Body of pancreas (tissue), 4 donors: ENCODE results near the gene QPRT. TPM values are rescaled to one million over a fixed set of nuclear protein-coding genes. Genes with fewer than 3 reads are reported as not detected.
A peak's percentile ranks its signal among the peaks of the same experiment; 100 is the strongest.
"Not testable (repeated sequence)": the region's sequence is repeated elsewhere in the genome, so short reads cannot be mapped to it uniquely, and the experiment has no call there.

Experiments
- ATAC-seq: fragments of 150-250 bp; one replicate; pipeline ENCODE4 v1.9.1; 2016
- DNase-seq, 4 donors: peaks; one replicate each; pipeline ENCODE4 v3.0.0-alpha.2; 2019
- H3K27ac ChIP-seq, 4 donors: fragments of 200-600 bp; sonication (generic); 1 replicate in 3 of 4; 2 replicates in 1 of 4; pipeline versions ENCODE4 v1.5.1 to v1.6.1; 2016 to 2019; ENCODE audit warnings: mild to moderate bottlenecking in 1 of 4, mixed read lengths in 1 of 4, moderate library complexity in 1 of 4
- H3K27me3 ChIP-seq, 2 donors: fragments of 200-600 bp; sonication (generic); one replicate each; pipeline ENCODE4 v1.6.0; 2016; ENCODE audit warnings: mild to moderate bottlenecking in 1 of 2
- H3K36me3 ChIP-seq, 2 donors: fragments of 200-600 bp; sonication (generic); replicated peaks in 1 of 2; 2 replicates each; pipeline ENCODE4 v1.5.1; 2016; ENCODE audit warnings: low read depth in 2 of 2; ENCODE audit not compliant: insufficient read depth in 1 of 2
- H3K4me1 ChIP-seq: fragments of 200-600 bp; sonication (generic); one replicate; pipeline ENCODE4 v1.6.0; 2016
- H3K4me3 ChIP-seq, 2 donors: fragments of 200-600 bp; sonication (generic); 1 replicate in 1 of 2; 2 replicates in 1 of 2; pipeline ENCODE4 v1.5.1; 2016 to 2019
- H3K9me3 ChIP-seq, 3 donors: fragments of 200-600 bp; sonication (generic); 1 replicate in 2 of 3; 2 replicates in 1 of 3; pipeline ENCODE4 v1.5.1; 2016
- POLR2A ChIP-seq, 3 donors: fragments of 450-650 bp; IDR thresholded peaks; one replicate each; pipeline ENCODE4 v1.6.1; 2016; ENCODE audit warnings: antibody characterized with exemption in 3 of 3, mild to moderate bottlenecking in 2 of 3
- WGBS, 2 donors: methylation state at CpG; one replicate each; pipeline ENCODE4 v1.1.5; 2017; 5-methylcytosine and 5-hydroxymethylcytosine counted together
- intact Hi-C: fragments of 100-400 bp; cut with DNase I; formaldehyde crosslinking; loops from one replicate; pipeline ENCODE4 v1.15.1; 2023
- total RNA-seq, 2 donors: library from RNA; depleted of rRNA; stranded (reverse); fragments of >200 nt; gene quantifications; one replicate each; pipeline ENCODE4 v1.1.0, GENCODE V29; 2016
- TF ChIP-seq, protein P1 (sequence below), 7 experiments: fragments of 450-650 bp in 4 of 7; fragments of 200-600 bp in 3 of 7; sonication (generic) in 3 of 7; IDR thresholded peaks; one replicate each; pipeline ENCODE4 v1.5.1; 2016 to 2019; ENCODE audit warnings: antibody characterized with exemption in 7 of 7

QPRT gene
- total RNA-seq = 10 to 100 TPM; 28.0 to 30.3 TPM

DNA sequence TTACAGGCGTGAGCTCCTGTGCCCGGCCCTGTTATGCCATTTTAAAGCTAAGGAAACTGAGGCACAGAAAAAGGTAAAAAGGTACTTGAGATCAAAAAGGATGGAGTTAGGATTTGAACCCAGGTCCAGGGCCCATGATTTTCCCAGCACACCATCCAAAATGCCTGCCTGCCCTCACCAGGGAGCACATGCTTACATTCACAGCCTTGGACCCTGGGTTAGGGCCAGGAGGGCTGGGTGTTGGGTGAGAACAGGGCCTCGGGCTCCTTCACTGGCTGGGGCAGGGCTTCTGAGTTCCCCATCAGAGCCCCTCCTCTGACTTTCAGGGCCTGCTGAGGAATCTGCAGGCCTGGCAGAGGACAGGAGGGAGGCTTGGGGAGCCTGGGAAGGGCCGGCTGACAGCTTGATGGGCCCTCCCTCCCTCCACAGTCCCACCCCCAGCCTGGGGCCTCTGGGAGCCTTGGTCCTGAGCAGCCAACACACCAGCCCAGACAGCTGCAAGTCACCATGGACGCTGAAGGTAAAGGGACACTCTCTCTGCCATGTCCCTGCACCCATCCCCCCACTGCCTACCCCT is at the start of gene QPRT:
QPRT (plus strand) TSS at position 490 of the 577 bp plus-strand sequence; CDS start at position 508, 18 bp downstream.
- Histone ChIP-seq H3K4me1 (peaks cover 11% of the 10 kb centered on the region), H3K36me3 (no peaks in the 10 kb centered on the region), H3K27me3 (no peaks in the 10 kb centered on the region), H3K9me3 (no peaks in the 10 kb centered on the region), H3K4me3 (peak within 1 kb of the TSS in 1 of 2 donors; percentile 17), H3K27ac (peak within 1 kb of the TSS; percentile 62 to 90 (median 76))
- intact Hi-C loops = no loop called here
- TF ChIP-seq, protein P1, sequence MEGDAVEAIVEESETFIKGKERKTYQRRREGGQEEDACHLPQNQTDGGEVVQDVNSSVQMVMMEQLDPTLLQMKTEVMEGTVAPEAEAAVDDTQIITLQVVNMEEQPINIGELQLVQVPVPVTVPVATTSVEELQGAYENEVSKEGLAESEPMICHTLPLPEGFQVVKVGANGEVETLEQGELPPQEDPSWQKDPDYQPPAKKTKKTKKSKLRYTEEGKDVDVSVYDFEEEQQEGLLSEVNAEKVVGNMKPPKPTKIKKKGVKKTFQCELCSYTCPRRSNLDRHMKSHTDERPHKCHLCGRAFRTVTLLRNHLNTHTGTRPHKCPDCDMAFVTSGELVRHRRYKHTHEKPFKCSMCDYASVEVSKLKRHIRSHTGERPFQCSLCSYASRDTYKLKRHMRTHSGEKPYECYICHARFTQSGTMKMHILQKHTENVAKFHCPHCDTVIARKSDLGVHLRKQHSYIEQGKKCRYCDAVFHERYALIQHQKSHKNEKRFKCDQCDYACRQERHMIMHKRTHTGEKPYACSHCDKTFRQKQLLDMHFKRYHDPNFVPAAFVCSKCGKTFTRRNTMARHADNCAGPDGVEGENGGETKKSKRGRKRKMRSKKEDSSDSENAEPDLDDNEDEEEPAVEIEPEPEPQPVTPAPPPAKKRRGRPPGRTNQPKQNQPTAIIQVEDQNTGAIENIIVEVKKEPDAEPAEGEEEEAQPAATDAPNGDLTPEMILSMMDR (IDR thresholded peaks at IDR 0.05) = no peak
- TF ChIP-seq POLR2A (IDR thresholded peaks at IDR 0.05) = peak in 2 of 3 donors; percentile 61 to 63
- DNase-seq (peak; percentile 70 to 81 (median 76)), ATAC-seq (peak; percentile 83)
- WGBS, 2 donors = 46 to 74% methylated on average over 3 to 5 of the region's 5 CpGs

DNA sequence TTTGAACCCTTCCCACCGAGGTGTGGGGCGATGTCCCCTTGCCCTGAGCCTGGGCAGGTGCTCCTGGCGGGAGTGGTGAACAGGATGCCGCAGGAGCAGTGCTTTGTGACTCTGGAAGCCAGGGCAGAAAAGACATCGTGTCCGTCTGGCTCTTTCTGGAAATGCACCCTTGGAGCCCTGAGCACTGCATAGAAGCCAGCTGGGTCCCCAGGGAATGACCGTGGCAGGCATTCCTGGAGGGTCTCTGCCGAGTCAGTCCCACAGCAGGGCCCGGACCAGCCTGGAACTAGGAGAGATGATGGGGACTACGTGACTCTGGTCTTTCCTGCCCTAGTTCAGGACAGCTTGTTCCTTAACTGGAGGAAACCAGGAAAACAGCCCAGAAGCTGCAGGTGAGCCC is 49.7 kb upstream of the QPRT start:
- H3K4me1 ChIP-seq, DNase-seq, H3K9me3 ChIP-seq, H3K27ac ChIP-seq, H3K27me3 ChIP-seq, intact Hi-C loops, H3K4me3 ChIP-seq, ATAC-seq, H3K36me3 ChIP-seq: not testable (repeated sequence)
- 68 to 72% methylated on average over 3 to 10 of the region's 10 CpGs for WGBS, 2 donors

DNA sequence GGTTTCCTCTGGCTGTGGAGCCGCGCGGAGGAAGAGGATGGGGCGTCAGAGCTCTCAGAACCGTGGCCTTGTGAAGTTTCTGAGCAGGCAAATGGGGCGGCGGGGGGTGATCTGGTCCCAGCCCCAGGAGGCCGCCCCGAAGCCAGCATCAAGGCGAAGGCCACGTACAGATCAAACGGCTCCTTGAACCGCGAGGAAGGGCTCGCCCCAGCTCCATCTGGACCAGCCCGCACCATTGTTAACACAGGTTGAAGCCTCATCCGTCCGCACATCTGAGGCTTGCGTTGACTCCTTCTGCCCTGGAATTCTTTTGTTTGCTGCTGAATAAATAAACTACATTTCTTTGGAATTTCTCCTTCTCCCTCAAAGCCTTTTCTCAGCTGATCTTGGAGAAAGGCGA is 47.3 kb upstream of the QPRT start:
- H3K36me3 ChIP-seq, ATAC-seq, H3K9me3 ChIP-seq, DNase-seq, H3K4me3 ChIP-seq, H3K4me1 ChIP-seq, intact Hi-C loops, H3K27ac ChIP-seq, H3K27me3 ChIP-seq: not testable (repeated sequence)
- WGBS, 2 donors = 39 to 62% methylated on average over 4 to 17 of the region's 20 CpGs

DNA sequence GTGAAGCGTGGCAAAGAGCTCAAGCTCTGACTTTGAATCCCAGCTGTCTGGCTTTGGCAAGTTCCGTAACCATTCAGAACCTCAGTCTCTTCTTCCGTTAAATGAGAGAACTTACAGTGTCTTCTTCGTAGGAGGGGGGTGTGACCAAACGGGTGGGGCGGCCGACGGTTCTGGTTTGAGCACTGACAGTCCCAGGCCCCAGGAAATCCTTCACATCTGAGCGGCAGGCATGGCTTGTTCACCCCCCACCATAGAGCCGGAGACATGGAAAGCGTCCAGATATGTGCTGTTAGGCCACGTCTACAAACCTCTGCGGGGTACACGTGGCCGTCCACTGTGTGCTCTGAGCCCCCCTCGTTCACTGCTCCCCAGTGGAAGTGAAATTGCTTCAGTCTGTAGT is 43.1 kb upstream of the QPRT start:
- DNase-seq, H3K4me3 ChIP-seq, H3K9me3 ChIP-seq, H3K27ac ChIP-seq, ATAC-seq, intact Hi-C loops, H3K4me1 ChIP-seq, H3K27me3 ChIP-seq, H3K36me3 ChIP-seq: not testable (repeated sequence)
- 57% methylated on average over 13 of the region's 16 CpGs; no CpG with 5 or more reads in 1 of the 2 donors for WGBS, 2 donors

DNA sequence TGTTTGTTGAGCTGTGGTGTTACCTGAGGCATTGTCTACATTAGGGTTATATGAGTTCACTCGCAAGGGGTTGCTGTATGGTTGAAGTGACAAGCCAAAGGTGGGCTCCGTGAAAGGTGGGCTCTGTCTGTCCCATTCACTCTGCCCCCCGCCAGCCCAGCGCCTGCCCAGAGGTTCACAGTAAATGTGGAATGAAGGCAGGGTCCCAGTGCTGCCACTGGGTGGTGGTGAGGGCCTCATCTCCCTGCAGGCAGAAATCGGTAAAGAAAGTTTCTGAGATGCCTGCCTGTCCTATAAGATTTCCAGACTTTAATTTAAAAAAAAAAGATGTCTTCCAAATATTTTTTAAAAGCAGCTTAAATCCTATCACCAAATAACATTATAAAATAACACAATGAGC is 42.6 kb upstream of the QPRT start:
- H3K27me3 ChIP-seq, H3K9me3 ChIP-seq, H3K4me3 ChIP-seq, H3K4me1 ChIP-seq, H3K36me3 ChIP-seq, intact Hi-C loops, ATAC-seq, DNase-seq, H3K27ac ChIP-seq: not testable (repeated sequence)
- WGBS, 2 donors = 14 to 25% methylated on average over 1 of the region's 5 CpGs

DNA sequence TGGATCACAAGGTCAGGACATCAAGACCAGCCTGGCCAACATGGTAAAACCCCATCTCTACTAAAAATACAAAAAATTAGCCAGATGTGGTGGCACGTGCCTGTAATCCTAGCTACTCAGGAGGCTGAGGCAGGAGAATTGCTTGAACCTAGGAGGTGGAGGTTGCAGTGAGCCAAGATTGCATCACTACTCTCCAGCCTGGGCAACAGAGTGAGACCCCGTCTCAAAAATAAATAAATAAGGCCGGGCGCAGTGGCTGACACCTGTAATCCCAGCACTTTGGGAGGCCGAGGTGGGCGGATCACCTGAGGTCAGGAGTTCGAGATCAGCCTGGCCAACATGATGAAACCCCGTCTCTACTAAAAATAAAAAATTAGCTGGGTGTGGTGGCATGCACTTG is 40.2 kb upstream of the QPRT start:
- H3K27me3 ChIP-seq, DNase-seq, H3K4me1 ChIP-seq, intact Hi-C loops, H3K36me3 ChIP-seq, H3K4me3 ChIP-seq, H3K27ac ChIP-seq, H3K9me3 ChIP-seq, ATAC-seq: not testable (repeated sequence)
- WGBS, 2 donors = 87 to 90% methylated on average over 8 of the region's 8 CpGs

DNA sequence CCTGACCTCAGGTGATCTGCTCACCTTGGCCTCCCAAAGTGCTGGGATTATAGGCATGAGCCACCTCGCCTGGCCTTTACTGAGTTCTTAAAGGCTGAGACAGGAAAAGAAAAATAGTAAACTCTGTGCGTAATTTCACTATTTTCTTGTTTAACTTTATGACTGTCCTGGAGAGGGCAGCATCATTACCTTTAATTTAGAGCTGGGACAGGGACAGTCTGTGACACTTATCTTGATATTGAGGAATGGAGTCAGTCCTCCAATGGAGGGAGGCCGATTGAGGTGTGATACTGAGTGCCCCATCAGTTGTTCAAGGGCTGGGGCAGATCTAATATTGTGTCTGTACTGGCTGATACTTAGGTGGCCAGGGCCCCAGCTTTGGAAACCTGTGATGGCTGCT is 37.4 kb upstream of the QPRT start:
- intact Hi-C loops = no loop called here
- TF ChIP-seq, protein P1 (IDR thresholded peaks at IDR 0.05) = no peak
- TF ChIP-seq POLR2A (IDR thresholded peaks at IDR 0.05) = no peak
- DNase-seq (no peak), ATAC-seq (no peak)
- Histone ChIP-seq H3K9me3 (no peaks in the 10 kb centered on the region), H3K27me3 (no peaks in the 10 kb centered on the region), H3K4me1 (no peaks in the 10 kb centered on the region), H3K27ac (no peak overlapping the region), H3K4me3 (no peak overlapping the region), H3K36me3 (no peaks in the 10 kb centered on the region)
- 37 to 53% methylated on average over 2 to 3 of the region's 3 CpGs for WGBS, 2 donors
